ENCODE results near the gene SSC5D. TPM values are rescaled to one million over a fixed set of nuclear protein-coding genes. Genes with fewer than 3 reads are reported as not detected.

The SSC5D gene
- total RNA-seq, 1 experiment from 2014 or later = 0.34 TPM

DNA sequence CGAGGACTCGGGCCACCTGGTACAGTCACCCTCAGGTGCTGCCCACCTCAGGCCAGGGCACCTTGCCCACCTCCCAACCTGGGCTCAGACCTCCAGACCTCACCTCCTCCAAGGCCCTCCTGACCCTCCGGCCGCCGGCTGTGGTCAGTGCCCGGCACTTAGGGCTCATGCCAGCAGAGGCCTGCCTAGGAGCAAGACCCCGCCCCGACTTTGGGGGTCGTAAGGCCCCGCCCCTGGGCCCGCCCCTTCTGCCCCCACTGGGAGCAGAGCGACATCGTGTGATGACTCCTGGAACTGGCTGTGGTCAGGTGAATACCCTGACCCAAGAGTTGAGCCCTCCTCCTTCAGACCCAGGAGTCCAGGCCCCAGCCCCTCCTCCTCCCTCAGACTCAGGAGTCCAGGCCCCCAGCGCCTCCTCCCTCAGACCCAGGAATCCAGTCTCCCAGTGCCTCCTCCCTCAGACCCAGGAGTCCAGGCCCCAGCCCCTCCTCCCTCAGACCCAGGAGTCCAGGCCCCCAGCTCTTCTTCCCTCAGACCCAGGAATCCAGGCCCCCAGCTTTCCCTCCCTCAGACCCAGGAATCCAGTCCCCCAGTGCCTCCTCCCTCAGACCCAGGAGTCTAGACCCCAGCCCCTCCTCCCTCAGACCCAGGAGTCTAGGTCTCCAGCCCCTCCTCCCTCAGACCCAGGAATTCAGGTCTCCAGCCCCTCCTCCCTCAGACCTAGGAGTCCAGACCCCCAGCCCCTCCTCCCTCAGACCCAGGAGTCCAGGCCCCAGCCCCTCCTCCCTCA lies 48.9 kb downstream of the SSC5D start, which contains the start of gene SBK2:
SBK2 (minus strand) TSS at position 183 of the 790 bp plus-strand sequence. CDS start 839 bp downstream, outside the sequence.
- peak; percentile 18 for DNase-seq (ENCODE audit: low read depth)

DNA sequence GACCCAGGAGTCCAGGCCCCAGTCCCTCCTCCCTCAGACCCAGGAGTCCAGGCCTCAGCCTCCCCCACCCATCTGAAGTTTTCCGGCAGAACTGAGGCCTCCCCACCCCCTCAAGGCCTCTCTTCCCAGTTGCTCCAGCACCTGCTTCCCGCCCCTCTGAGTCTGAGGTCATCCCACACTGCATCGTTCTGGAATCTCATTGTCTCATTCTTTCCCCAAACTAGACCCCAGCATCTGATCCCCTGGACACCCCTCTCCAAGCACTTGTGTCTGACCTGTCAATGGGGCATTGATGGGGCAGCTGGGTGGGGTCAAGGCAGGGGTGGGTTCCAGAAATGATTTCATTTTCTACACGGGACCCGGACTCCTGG lies 49.5 kb downstream of the SSC5D start:
- DNase-seq (ENCODE audit: low read depth) = peak; percentile 76

DNA sequence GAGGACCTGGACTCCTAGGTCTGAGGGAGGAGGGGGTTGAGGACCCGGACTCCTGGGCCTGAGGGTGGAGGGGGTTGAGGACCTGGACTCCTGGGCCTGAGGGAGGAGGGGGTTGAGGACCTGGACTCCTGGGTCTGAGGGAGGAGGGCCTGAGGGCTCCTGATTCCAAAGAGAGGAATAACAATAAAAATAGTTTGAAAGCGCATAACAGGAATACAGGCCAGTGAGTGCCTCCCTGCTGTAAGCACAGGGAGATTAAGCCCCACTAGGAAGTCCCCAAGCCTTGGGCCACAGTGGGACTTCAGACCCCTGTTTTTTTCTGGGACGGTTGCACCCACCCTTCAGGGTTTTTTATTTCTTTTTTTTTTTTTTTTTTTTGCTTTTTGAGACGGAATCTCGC lies 49.9 kb downstream of the SSC5D start:
- no peak for DNase-seq (ENCODE audit: low read depth)

DNA sequence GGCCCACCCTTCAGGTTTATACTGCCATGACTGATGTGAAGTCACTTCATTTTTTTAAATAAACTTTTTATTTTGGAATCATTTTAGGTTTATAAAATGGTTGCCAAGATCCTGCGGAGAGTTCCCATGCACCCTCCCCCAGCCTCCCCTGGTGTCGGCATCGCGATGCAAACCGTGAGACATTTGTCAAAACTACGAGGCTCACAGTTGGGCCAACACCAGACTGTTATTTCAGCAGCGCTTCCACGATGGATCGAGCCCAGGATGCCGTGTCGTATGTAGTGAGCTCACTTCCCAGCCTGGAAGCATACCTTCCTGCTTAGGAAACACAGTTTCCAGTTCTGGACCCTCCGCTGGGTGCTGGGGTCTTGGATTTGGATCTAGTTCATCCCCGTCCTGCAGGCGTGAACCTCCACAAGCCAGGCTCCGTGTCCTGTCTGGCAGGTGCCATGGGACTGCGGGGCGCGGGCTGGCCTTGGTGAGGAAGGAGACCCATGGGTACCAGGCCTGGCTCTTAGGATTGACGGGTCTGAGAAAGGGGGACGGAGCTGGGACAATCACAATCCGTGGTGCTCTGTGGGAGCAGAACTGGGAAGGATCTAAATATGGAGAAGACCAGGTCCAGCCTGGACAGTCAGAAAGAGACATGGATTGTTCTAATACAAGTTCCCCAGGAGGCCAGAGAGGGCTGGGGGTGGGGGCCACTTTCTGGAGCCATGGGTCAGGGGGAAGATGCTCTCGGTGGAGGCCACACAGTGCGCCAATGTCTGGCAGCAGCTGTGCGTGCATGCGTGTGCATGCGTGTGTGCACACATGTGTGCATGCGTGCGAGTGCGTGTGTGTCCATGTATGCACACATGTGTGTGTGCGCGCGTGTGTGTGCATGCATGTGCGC lies 51.1 kb downstream of the SSC5D start:
- no peak for DNase-seq (ENCODE audit: low read depth)

DNA sequence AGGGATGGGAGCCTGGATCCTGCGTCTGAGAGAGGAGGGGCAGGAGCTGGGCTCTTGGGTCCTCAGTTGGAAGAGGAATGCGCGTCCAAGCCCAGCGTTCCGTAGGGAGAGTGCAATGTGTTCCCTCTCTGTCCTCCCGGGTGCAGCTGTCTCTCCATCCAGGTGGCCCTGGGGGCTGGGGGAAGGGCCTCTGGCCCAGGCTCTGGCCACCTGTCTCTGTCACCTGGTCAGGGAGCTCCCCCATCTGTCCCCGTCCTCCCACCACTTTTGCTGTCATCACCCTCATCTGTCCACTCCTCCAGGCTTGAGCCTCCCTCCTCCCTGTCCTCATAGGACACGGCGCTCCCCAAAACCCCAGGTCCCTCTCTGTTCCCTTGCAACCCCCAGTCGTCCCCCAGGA lies 52.4 kb downstream of the SSC5D start:
- peak; percentile 26 for DNase-seq (ENCODE audit: low read depth)

DNA sequence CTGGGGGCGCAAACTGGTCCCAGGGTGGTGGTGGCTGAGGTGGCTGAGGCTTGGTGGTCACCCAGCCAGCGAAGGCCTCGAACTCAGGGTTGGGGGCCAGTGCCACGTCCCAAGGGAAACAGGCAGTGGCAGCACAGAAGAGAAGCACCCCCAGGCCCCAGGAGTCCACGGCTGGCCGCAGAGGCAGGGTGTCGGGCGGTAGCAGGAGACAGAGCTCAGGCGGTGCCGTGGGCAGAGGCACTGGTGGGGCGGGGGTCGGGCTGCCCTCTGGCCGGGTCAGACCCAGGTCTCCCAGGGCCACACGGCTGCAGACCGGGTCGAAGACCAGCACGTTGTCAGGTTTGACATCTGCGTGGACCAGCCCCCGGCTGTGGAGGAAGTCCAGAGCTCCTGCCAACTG lies 52.9 kb downstream of the SSC5D start:
- DNase-seq (ENCODE audit: low read depth) = no peak

DNA sequence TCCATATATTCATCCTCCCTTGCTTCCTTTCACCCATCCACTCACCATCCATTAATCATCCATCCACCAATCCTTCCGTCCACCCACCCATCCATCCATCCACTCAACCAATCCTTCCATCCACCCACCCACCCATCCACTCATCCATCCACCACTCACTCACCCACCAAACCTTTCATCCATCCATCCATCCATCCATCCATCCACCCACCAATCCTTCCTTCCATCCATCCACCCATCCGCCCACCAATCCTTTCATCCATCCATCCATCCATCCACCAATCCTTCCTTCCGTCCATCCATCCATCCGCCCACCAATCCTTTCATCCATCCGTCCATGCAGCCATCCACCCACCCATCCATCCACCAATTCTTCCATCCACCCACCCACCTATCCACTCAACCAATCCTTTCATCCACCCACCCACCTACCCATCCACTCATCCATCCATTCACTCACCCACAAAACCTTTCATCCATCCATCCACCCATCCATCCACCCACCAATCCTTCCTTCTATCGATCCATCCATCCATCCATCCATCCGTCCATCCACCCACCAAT lies 54.1 kb downstream of the SSC5D start:
- no peak for DNase-seq (ENCODE audit: low read depth)

DNA sequence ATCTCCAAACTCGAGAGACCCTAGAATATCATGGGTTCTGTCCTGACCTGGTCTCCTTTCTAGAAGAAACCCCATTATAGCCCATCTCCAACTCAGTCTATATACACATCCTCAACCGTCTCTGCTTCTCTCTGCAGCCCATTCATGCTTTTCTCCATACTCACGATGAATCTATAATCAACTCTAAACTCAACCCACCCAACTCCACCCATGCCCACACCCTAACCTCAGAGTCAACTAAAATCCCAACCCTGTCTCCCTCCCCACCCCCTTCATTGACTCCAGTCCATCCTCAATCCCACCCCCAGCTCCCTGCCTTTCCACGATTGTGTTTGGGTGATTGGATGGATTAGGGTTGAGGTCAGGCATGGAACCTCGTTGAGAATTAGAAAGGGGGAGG lies 55.3 kb downstream of the SSC5D start:
- no peak for DNase-seq (ENCODE audit: low read depth)

DNA sequence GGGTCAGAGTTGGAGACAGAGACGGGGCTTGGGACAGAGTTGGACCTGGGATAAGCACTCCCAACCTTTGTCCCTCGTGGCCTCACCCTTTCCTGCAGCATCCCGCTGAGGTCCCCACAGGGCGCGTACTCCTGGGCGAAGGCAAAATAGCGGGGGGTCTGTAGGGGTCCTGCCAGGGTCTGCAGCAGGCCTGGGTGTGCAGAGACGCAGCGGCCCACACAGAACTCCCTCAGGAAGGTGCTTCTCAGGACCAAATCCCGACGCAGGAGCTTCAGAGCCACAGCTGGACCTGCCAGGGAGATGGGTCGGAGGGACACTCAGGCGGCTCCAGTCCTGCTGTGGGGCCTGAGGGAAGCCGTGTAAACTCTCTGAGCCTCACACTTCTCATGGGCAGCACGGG lies 55.8 kb downstream of the SSC5D start:
- DNase-seq (ENCODE audit: low read depth) = no peak

DNA sequence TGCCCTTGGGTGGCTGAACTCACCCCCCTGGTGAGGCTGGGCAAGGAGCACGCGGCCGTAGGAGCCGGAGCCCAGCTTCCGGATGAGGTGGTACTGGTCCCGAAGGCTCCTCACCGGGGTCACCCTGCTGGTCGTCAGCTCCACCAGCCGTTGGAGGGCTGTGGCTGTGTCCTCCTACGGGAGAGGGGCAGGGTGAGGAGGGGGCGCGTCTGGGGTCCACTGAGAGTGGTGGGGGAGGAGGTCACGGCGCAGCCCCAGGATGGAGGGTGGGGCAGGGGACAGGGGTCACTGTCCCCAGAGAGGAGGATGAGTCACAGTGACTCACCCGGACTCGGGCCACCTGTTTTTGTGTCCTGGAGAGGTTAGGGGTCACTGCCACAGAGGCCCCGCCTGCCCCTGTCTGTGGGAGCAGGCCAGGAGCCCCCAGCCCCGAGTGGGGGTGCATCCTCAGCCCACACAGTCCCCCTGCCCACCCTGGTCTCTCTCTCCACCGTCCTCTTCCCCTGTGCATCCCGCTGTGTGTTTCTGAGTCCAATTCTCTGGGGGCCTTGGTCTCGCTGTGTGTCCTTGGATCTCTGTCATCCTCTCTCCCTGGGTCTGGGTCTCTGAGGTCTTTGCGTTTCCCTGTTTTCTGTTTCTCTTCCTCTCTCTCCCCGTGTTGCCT lies 56.7 kb downstream of the SSC5D start:
- peak; percentile 49 for DNase-seq (ENCODE audit: low read depth)

DNA sequence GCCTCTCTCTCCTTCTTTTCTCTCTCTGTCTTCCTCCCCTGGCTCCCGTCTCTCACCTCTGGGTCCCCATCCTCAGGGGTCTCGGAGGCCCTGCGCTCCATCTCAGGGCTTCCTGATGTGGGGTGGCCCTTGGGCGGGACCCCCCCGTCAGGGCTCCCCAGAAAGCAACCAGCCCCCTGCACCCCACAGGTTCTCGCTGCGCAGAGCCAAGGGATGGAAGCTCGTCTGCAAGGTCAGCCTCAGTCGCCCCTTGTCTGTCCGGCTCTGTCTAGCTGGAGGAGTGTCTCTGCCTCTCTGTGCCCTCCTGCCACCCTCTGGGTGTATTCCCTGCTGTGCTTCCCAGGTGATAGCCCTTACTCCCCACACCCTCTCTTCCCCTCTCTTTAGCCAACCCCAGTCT lies 57.2 kb downstream of the SSC5D start, which contains the start of gene SBK3:
SBK3 (minus strand) TSS at position 101 of the 400 bp plus-strand sequence; CDS start at position 101, 0 bp downstream.
- DNase-seq (ENCODE audit: low read depth) = no peak

DNA sequence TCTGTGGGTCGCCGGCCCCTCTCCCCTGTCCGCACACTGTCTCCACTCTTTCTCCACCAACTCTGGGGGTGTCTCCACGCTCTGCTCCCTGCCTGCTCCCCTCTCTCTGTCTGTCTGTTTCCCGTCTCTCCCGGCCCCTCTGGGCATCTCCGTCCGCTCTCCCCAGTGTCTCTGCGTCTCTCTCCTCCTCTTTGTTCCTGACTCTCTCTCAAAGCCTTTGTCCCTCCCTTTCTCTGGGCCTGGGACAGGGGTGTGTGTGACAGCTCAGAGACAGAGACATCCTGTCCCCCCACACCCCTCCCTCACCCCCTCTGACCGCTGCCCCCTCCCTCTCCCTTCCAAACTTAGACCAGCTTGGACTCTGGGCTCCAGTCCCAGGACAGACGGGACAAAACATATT lies 57.8 kb downstream of the SSC5D start:
- DNase-seq (ENCODE audit: low read depth) = no peak

DNA sequence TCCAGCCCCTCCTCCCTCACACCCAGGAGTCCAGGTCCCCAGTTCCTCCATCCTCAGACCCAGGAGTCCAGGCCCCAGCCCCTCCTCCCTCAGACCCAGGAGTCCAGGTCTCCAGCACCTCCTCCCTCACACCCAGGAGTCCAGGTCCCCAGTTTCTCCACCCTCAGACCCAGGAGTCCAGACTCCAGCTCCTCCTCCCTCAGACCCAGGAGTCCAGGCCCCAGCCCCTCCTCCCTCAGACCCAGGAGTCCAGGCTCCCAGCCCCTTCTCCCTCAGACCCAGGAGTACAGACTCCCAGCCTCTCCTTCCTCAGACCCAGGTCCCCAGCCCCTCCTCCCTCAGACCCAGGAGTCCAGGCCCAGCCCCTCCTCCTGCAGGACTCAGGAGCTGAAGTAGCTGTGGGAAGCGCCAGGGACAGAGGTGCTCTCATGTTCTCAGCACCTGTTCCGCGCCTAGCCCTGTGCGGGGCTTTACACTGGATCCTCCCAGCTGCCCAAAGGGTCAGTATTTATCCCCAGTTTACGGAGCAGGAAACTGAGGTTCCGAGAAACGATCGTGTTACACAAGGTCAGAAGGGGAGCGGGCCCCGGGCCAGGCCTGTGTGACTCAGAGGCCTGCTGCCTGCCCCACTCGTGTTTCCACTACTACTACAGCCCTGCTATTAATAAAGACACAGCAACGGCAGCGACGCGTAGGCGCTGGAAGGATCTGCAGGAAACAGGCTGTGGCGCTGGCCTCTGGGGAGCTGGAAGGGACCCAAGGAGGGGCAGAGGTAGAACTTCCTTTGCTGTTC lies 58.8 kb downstream of the SSC5D start:
- DNase-seq (ENCODE audit: low read depth) = peak; percentile 25

DNA sequence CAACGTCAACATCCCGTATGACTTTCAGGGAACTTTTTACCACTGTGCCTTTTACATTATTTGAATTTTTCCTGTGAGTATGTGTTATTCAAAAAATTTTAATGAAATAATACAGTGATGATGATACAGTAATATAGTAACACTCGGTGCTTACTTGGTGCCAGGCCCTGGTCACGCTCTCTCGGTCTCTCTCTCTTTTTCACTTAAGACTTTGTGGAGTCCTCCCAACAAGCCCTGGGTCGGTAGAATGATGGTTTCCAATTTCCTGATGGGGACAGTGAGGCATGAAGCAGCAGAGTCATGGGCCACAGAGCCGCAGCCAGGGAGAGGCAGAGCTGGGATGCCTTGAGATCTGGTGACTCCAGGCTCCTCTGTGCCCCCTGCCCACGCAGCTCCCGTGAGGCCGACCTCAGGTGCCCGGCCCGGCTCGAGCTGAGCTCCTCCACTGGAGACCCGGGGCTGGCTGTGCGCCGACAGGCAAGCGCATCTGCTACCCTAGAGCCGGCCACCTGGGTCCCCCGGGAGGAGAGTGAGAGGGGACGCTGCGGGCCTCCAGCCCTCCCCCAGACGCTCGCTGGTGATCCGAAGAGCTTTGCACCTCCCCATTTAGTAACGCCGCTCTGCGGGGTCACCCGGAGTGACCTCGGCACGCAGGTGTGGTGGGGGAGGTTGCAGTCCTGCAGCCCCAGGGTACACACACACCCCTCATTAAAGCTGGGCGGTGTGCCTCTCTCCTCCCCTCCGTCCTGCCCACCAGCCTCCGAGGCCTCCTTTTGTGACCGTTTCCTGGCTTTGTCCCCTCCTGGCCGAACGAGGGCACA lies 61.5 kb downstream of the SSC5D start:
- peak; percentile 80 for DNase-seq (ENCODE audit: low read depth)

DNA sequence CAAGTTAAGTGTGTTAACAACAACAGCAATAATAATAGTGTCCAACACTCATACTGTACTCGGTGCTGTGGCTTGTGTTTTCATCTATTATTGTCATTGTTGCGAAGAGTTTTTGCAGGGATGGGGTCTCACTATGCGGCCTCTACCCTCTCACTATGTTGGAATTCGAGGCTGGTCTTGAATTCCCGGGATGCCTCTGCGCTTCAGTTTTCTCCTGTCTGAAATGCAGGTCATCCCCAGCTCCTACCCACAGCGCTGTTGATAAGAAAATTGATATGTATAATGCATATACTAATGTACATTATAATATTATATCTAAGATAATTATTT lies 62.0 kb downstream of the SSC5D start:
- no peak for DNase-seq (ENCODE audit: low read depth)

DNA sequence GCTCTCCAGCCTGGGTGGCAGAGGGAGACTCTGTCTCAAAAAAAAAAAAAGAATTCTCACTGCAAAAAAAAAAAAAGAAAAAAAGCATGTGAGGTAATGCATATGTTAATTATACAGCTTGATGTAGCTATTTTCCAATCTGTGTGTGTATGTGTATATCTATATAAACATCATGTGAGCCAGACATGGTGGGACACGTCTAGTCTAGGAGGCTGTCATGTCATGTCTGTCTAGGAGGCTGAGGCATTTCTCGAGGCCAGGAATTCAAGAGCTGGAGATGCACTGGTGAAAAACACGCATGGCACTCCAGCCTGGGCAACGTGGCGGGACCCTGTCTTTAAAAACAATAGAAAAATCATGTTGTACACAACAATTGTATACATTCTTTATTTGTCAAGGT lies 64.0 kb downstream of the SSC5D start:
- no peak for DNase-seq (ENCODE audit: low read depth)

DNA sequence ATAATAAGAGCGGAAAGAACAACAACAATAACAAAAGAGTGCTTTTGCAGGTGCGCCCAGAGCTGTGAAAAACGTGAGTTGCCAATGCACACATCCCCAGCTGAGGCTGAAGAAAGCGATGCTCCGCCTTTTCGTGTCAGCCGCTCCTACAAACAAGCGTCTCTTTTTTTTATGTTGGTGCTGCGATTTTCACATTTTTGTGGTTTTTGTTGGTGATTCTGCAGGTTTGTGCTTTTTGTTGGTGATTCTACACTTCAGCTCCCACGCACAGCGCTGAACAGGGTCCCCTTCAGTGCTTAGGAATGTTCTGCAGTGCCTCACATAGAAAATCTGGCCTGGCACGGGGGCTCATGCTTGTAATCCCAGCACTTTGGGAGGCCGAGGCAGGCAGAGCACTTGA lies 64.4 kb downstream of the SSC5D start:
- peak; percentile 68 for DNase-seq (ENCODE audit: low read depth)

DNA sequence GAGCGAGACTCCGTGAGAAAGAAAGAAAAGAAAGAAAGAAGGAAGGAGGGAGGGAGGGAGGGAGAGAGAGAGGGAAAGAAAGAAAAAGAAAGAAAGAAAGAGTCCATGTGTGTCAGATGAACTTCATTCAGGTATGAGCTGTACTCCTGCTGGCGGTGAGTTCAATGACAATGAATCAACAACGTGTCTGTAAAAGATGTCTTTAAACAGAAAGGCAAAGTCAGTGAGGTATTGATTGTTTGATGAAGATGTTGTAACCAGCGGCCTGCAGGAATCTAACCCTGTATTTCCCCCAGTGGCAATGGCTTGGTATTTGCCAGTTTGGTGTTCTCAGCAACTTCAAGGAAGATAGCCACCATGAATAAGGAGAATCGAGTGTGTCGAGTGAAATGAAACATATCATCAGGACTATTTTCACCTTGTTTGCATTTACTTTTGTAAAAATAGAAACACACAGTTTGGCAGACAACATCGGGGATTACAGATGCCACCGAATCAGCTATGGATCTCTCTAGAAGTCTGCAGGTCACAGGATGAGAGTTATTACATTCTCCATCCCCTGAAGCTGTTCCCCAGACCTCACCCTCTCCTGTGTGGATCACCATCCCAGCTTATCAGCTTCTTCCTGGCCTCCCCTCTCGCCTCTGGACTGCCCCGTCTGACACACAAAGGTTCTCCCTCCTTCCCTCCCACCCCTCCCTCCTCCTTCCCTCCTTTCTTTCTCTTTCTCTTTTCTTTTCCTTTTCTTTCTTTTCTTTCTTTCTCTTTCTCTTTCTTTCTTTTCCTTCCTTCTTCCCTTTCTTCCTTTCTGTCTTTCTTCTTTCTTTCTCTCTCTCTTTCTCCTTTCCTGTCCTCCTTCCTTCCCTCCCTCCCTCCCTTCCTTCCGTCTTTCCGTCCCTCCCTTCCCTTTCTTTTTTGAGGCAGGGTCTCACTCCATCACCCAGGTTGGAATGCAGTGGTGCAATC lies 65.3 kb downstream of the SSC5D start:
- DNase-seq (ENCODE audit: low read depth) = no peak

DNA sequence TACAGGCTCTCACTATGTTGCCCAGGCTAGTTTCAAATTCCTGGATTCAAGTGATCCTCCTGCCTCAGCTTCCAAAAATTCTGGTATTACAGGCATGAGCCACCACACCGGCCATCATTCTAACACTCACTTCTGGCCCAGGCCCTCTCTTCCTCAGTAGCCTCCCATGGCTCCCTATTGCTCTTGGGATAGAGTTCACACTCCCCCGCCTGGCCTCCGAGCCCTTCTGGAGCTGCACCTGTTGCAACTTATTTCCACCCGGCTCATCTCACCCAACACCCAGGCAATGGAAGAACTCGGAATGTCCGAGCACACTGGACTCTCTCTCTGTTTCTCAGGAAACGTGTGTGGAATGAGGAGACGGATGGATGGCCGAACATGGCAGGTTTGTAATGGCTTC lies 66.1 kb downstream of the SSC5D start:
- DNase-seq (ENCODE audit: low read depth) = no peak
